Adrenal gland (tissue), 12 donors: Measurements from ENCODE around the gene SPARC. TPM values are rescaled to one million over a fixed set of nuclear protein-coding genes. Genes with fewer than 3 reads are reported as not detected.

Experiments used
- DNase-seq, 7 donors: peaks; one replicate each; pipeline ENCODE4 v3.0.0-alpha.2; 2019 to 2020
- H3K27ac ChIP-seq, 5 donors: fragments of 200-600 bp; sonication (generic) in 4 of 5; 1 replicate in 3 of 5; 2 replicates in 2 of 5; pipeline versions ENCODE4 v1.5.1 to v1.8.0; 2016 to 2020; ENCODE audit warnings: mild to moderate bottlenecking in 1 of 5
- H3K27me3 ChIP-seq: fragments of 200-600 bp; 2 replicates; pipeline ENCODE4 v1.8.0; 2021
- H3K36me3 ChIP-seq, 2 donors: fragments of 200-600 bp; replicated peaks in 1 of 2; 1 replicate in 1 of 2; 2 replicates in 1 of 2; pipeline versions ENCODE4 v1.5.1 to v1.8.0; 2018 to 2022
- H3K4me1 ChIP-seq, 2 donors: fragments of 200-600 bp; replicated peaks in 1 of 2; 1 replicate in 1 of 2; 2 replicates in 1 of 2; pipeline versions ENCODE4 v1.5.1 to v1.8.0; 2018 to 2021
- H3K4me3 ChIP-seq, 4 donors: fragments of 200-600 bp; sonication (generic) in 3 of 4; one replicate each; pipeline ENCODE4 v1.5.1; 2016 to 2018
- H3K9me3 ChIP-seq, 3 donors: fragments of 200-600 bp; sonication (generic) in 1 of 3; replicated peaks in 1 of 3; 1 replicate in 2 of 3; 2 replicates in 1 of 3; pipeline versions ENCODE4 v1.5.1 to v1.8.0; 2016 to 2021
- CTCF ChIP-seq, 6 experiments: fragments of 450-650 bp in 4 of 6; fragments of 200-600 bp in 2 of 6; sonication (generic) in 1 of 6; IDR thresholded peaks; 1 replicate in 5 of 6; 2 replicates in 1 of 6; pipeline versions ENCODE4 v1.5.1 to v1.8.0; 2016 to 2021; ENCODE audit warnings: antibody characterized with exemption in 6 of 6, mild to moderate bottlenecking in 2 of 6, moderate library complexity in 1 of 6
- POLR2A ChIP-seq, 2 donors: fragments of 450-650 bp; IDR thresholded peaks; one replicate each; pipeline ENCODE4 v1.6.1; 2017; ENCODE audit warnings: antibody characterized with exemption in 2 of 2, mild to moderate bottlenecking in 2 of 2, moderate library complexity in 1 of 2
- WGBS, 4 donors: extraction: QIAGEN DNeasy Blood & Tissue Kit in 2 of 4; methylation state at CpG; one replicate each; pipeline versions ENCODE4 v1.1.5 to v1.1.7; 2013 to 2017; 5-methylcytosine and 5-hydroxymethylcytosine counted together
- intact Hi-C, 2 donors: fragments of 100-400 bp; cut with DNase I; formaldehyde crosslinking; loops; one replicate each; pipeline versions ENCODE4 v1.14.1 to v1.15.0; 2022 to 2023
- polyA plus RNA-seq, 3 donors: library from polyadenylated mRNA; stranded (reverse); fragments of 200-250 nt in 2 of 3; fragments of 350-450 nt in 1 of 3; fragmentation: Illumina TruSeq in 1 of 3; extraction: RNeasy Lipid Tissue Mini Kit (QIAGEN cat#74804) in 1 of 3; gene quantifications; one replicate each; pipeline ENCODE4 v1.2.3, GENCODE V29; 2013 to 2014
- total RNA-seq, 9 donors: library from RNA; depleted of rRNA in 4 of 9; stranded (reverse); fragments of >200 nt in 4 of 9; fragments of 120-200 nt in 1 of 9; fragmentation: NEBNext Ultra II Directional in 1 of 9; extraction: Animal tissue kit (Norgen Biotek cat#: 25700) in 1 of 9; gene quantifications; one replicate each; pipeline versions ENCODE4 v1.1.0 to v1.2.4, GENCODE V29; 2013 to 2023
- donor health status: healthy with polysubstance abuse.
- donor health status: Bipolar disorder and iron deficiency.
- donor health status: DM: yes; HTN: yes; CAD: no.
- donor health status: DM: no; HTN: no; CAD: no.
- donor health status: DM: no; HTN: no; CAD: no.
- donor health status: DM: yes; HTN: yes; CAD: no.

SPARC gene
- total and polyA plus RNA-seq, 12 donors = 145 to 4,554 (median 1,213) TPM

GRCh38 chr5:151628112-151628823 lies 58.4 kb downstream of the SPARC start:
- Histone ChIP-seq H3K27me3 (no peaks in the 10 kb centered on the region), H3K36me3 (no peaks in the 10 kb centered on the region), H3K4me1 (no peaks in the 10 kb centered on the region), H3K4me3 (no peak overlapping the region), H3K27ac (no peak overlapping the region), H3K9me3 (no peaks in the 10 kb centered on the region)
- WGBS, 4 donors = 72 to 84% (median 82%) methylated on average over 6 to 7 of the region's 7 CpGs
- TF ChIP-seq CTCF (IDR thresholded peaks at IDR 0.05) (peak in 1 of 6 experiments; percentile 7), POLR2A (IDR thresholded peaks at IDR 0.05) (no peak)
- intact Hi-C loops = loop anchor here in 1 of 2 donors (10.0 kb wide), 1 partner anchor 103 kb away; no protein-coding TSS in a partner anchor
- no peak for DNase-seq

GRCh38 chr5:151627650-151628049 lies 59.1 kb downstream of the SPARC start:
- no peaks in the 10 kb centered on the region for H3K27me3 ChIP-seq
- H3K27ac ChIP-seq = no peak overlapping the region
- H3K4me1 ChIP-seq = no peaks in the 10 kb centered on the region
- intact Hi-C loops = loop anchor here in 1 of 2 donors (10.0 kb wide), 1 partner anchor 103 kb away; no protein-coding TSS in a partner anchor
- TF ChIP-seq CTCF (IDR thresholded peaks at IDR 0.05) = no peak
- TF ChIP-seq POLR2A (IDR thresholded peaks at IDR 0.05) = no peak
- no peak for DNase-seq
- no peaks in the 10 kb centered on the region for H3K36me3 ChIP-seq
- WGBS, 4 donors = 84 to 92% (median 88%) methylated on average over 6 of the region's 6 CpGs
- no peaks in the 10 kb centered on the region for H3K9me3 ChIP-seq
- no peak overlapping the region for H3K4me3 ChIP-seq

GRCh38 chr5:151625285-151625684 lies 61.4 kb downstream of the SPARC start:
- WGBS, 4 donors = 72 to 82% (median 81%) methylated on average over 5 to 9 of the region's 9 CpGs
- TF ChIP-seq POLR2A (IDR thresholded peaks at IDR 0.05) = no peak
- TF ChIP-seq CTCF (IDR thresholded peaks at IDR 0.05) = no peak

GRCh38 chr5:151624476-151624875 lies 62.2 kb downstream of the SPARC start:
- H3K36me3 ChIP-seq = no peaks in the 10 kb centered on the region
- 72 to 74% (median 73%) methylated on average over 8 of the region's 8 CpGs for WGBS, 4 donors
- intact Hi-C loops = loop anchor here in 1 of 2 donors (10.0 kb wide), 1 partner anchor 100 kb away; no protein-coding TSS in a partner anchor
- no peak overlapping the region for H3K4me3 ChIP-seq
- no peak for DNase-seq
- no peak for TF ChIP-seq POLR2A (IDR thresholded peaks at IDR 0.05)
- H3K27ac ChIP-seq = no peak overlapping the region
- no peaks in the 10 kb centered on the region for H3K9me3 ChIP-seq
- H3K27me3 ChIP-seq = peaks cover 5% of the 10 kb centered on the region
- H3K4me1 ChIP-seq = no peaks in the 10 kb centered on the region

More at GRCh38 chr5:151625285-151625684, 61.4 kb downstream of the SPARC start:
- peaks cover 5% of the 10 kb centered on the region for H3K27me3 ChIP-seq
- no peaks in the 10 kb centered on the region for H3K9me3 ChIP-seq
- no peaks in the 10 kb centered on the region for H3K36me3 ChIP-seq
- H3K4me3 ChIP-seq = no peak overlapping the region
- no peak for DNase-seq
- intact Hi-C loops = loop anchor here in 1 of 2 donors (10.0 kb wide), 1 partner anchor 100 kb away; no protein-coding TSS in a partner anchor
- no peak overlapping the region for H3K27ac ChIP-seq
- H3K4me1 ChIP-seq = no peaks in the 10 kb centered on the region
